Sigmoid colon (tissue), 7 donors: ENCODE data around the gene TRIM63. TPM values are rescaled to one million over a fixed set of nuclear protein-coding genes. Genes with fewer than 3 reads are reported as not detected.

Source experiments
- DNase-seq: peaks from one replicate; pipeline ENCODE4 v3.0.0-alpha.2; 2019
- H3K27ac ChIP-seq, 4 donors: fragments of 200-600 bp; sonication (generic); one replicate each; pipeline ENCODE4 v1.5.1; 2016 to 2019; ENCODE audit warnings: mild to moderate bottlenecking in 1 of 4
- H3K27me3 ChIP-seq, 3 donors: fragments of 200-600 bp; sonication (generic); one replicate each; pipeline ENCODE4 v1.5.1; 2019; ENCODE audit warnings: mild to moderate bottlenecking in 1 of 3
- H3K36me3 ChIP-seq, 4 donors: fragments of 200-600 bp; sonication (generic); one replicate each; pipeline ENCODE4 v1.5.1; 2016 to 2019
- H3K4me1 ChIP-seq, 4 donors: fragments of 200-600 bp; sonication (generic); one replicate each; pipeline ENCODE4 v1.5.1; 2017 to 2019
- H3K4me3 ChIP-seq, 4 donors: fragments of 200-600 bp; sonication (generic); one replicate each; pipeline ENCODE4 v1.5.1; 2017 to 2019; ENCODE audit warnings: mild to moderate bottlenecking in 2 of 4, moderate library complexity in 1 of 4
- H3K9me3 ChIP-seq, 4 donors: fragments of 200-600 bp in 3 of 4; sonication (generic) in 3 of 4; one replicate each; pipeline versions ENCODE4 v1.5.1 to v1.6.1; 2013 to 2019
- CTCF ChIP-seq, 4 experiments: fragments of 450-650 bp in 3 of 4; fragments of 200-600 bp in 1 of 4; IDR thresholded peaks; one replicate each; pipeline ENCODE4 v1.5.1; 2016 to 2019; ENCODE audit warnings: antibody characterized with exemption in 4 of 4, mild to moderate bottlenecking in 3 of 4, moderate library complexity in 2 of 4
- EP300 ChIP-seq, 4 donors: sonication (generic); formaldehyde crosslinking; IDR thresholded peaks; one replicate each; pipeline ENCODE4 v1.6.1; 2017; ENCODE audit warnings: antibody characterized with exemption in 4 of 4
- POLR2A ChIP-seq, 2 donors: fragments of 450-650 bp; IDR thresholded peaks; one replicate each; pipeline ENCODE4 v1.6.1; 2016; ENCODE audit warnings: antibody characterized with exemption in 2 of 2, mild to moderate bottlenecking in 2 of 2, moderate library complexity in 2 of 2
- POLR2AphosphoS5 ChIP-seq, 4 donors: sonication (generic); formaldehyde crosslinking; IDR thresholded peaks; one replicate each; pipeline ENCODE4 v1.6.1; 2017; ENCODE audit warnings: antibody characterized with exemption in 4 of 4
- WGBS, 2 donors: extraction: QIAGEN DNeasy Blood & Tissue Kit; methylation state at CpG; one replicate each; pipeline ENCODE4 v1.1.7; 2013; 5-methylcytosine and 5-hydroxymethylcytosine counted together
- intact Hi-C: fragments of 100-400 bp; cut with DNase I; formaldehyde crosslinking; loops from one replicate; pipeline ENCODE4 v1.15.1; 2023
- polyA plus RNA-seq, 3 donors: library from polyadenylated mRNA; stranded (reverse); fragments of 200-250 nt; gene quantifications; one replicate each; pipeline ENCODE4 v1.2.3, GENCODE V29; 2013
- total RNA-seq, 4 donors: library from RNA; depleted of rRNA; stranded (reverse); fragments of >200 nt; gene quantifications; one replicate each; pipeline ENCODE4 v1.1.0, GENCODE V29; 2016
- donor health status: healthy with polysubstance abuse.
- donor health status: Bipolar disorder and iron deficiency.
- donor health status: healthy.

The TRIM63 gene
- total and polyA plus RNA-seq, 7 donors = 0.35 to 2.1 (median 0.81) TPM; not detected in 2

- no peak for TF ChIP-seq EP300 (IDR thresholded peaks at IDR 0.05)
- no peak for TF ChIP-seq POLR2AphosphoS5 (IDR thresholded peaks at IDR 0.05)
- no peak for TF ChIP-seq CTCF (IDR thresholded peaks at IDR 0.05)
- TF ChIP-seq POLR2A (IDR thresholded peaks at IDR 0.05) = no peak
- Histone ChIP-seq H3K27ac (peak overlapping the region; percentile 84 to 91 (median 88)), H3K4me3 (peak overlapping the region; percentile 58 to 80 (median 75)), H3K27me3 (peaks cover 0 to 7% (median 0%) of the 10 kb centered on the region in 3 donors), H3K9me3 (no peaks in the 10 kb centered on the region), H3K4me1 (peaks cover 0 to 15% (median 11%) of the 10 kb centered on the region in 4 donors), H3K36me3 (no peaks in the 10 kb centered on the region)
- 11 to 20% methylated on average over 15 of the region's 15 CpGs for WGBS, 2 donors
- DNase-seq = no peak
- intact Hi-C loops = loop anchor here (5.0 kb wide), 1 partner anchor 128 kb away; no protein-coding TSS in a partner anchor
Observed at GRCh38 chr1:26034504-26035202, 32.8 kb downstream of the TRIM63 start.

- WGBS, 2 donors = 81 to 82% methylated on average over 12 of the region's 12 CpGs
- no peak overlapping the region for H3K4me3 ChIP-seq
- intact Hi-C loops = no loop called here
- H3K4me1 ChIP-seq = peaks cover 0 to 15% (median 11%) of the 10 kb centered on the region in 4 donors
- H3K27me3 ChIP-seq = peaks cover 0 to 7% (median 0%) of the 10 kb centered on the region in 3 donors
- DNase-seq = no peak
- H3K27ac ChIP-seq = no peak overlapping the region
- H3K36me3 ChIP-seq = no peaks in the 10 kb centered on the region
- TF ChIP-seq EP300 (IDR thresholded peaks at IDR 0.05) = no peak
- TF ChIP-seq POLR2A (IDR thresholded peaks at IDR 0.05) = no peak
- TF ChIP-seq CTCF (IDR thresholded peaks at IDR 0.05) = no peak
- TF ChIP-seq POLR2AphosphoS5 (IDR thresholded peaks at IDR 0.05) = no peak
- H3K9me3 ChIP-seq = no peaks in the 10 kb centered on the region
Observed at GRCh38 chr1:26032656-26033357, 34.6 kb downstream of the TRIM63 start.

- no peak overlapping the region for H3K27ac ChIP-seq
- H3K36me3 ChIP-seq = no peaks in the 10 kb centered on the region
- no peak for TF ChIP-seq CTCF (IDR thresholded peaks at IDR 0.05)
- TF ChIP-seq EP300 (IDR thresholded peaks at IDR 0.05) = no peak
- TF ChIP-seq POLR2A (IDR thresholded peaks at IDR 0.05) = no peak
- TF ChIP-seq POLR2AphosphoS5 (IDR thresholded peaks at IDR 0.05) = no peak
- H3K9me3 ChIP-seq = no peaks in the 10 kb centered on the region
- no peak for DNase-seq
- WGBS, 2 donors = 70 to 79% methylated on average over 3 of the region's 3 CpGs
- intact Hi-C loops = no loop called here
- no peak overlapping the region for H3K4me3 ChIP-seq
- H3K27me3 ChIP-seq = peaks cover 0 to 7% (median 0%) of the 10 kb centered on the region in 3 donors
- peaks cover 0 to 15% (median 11%) of the 10 kb centered on the region in 4 donors for H3K4me1 ChIP-seq
Observed at GRCh38 chr1:26031611-26032220, 35.7 kb downstream of the TRIM63 start.

GRCh38 chr1:26031196-26031595, 36.2 kb downstream of the TRIM63 start:
- Histone ChIP-seq H3K27ac (no peak overlapping the region), H3K27me3 (peaks cover 0 to 7% (median 0%) of the 10 kb centered on the region in 3 donors), H3K36me3 (no peaks in the 10 kb centered on the region), H3K4me1 (peaks cover 0 to 10% (median 9%) of the 10 kb centered on the region in 4 donors), H3K4me3 (no peak overlapping the region), H3K9me3 (no peaks in the 10 kb centered on the region)
- 66 to 85% methylated on average over 4 of the region's 4 CpGs for WGBS, 2 donors
- TF ChIP-seq EP300 (IDR thresholded peaks at IDR 0.05) = no peak
- TF ChIP-seq CTCF (IDR thresholded peaks at IDR 0.05) = no peak
- intact Hi-C loops = no loop called here
- DNase-seq = no peak
